GM18951 (cell line): ENCODE data around the gene CDK14.

ENCODE experiments used
- POLR2A ChIP-seq: IDR thresholded peaks from 4 replicates; pipeline ENCODE4 v1.6.1; 2011; ENCODE audit warnings: mild to moderate bottlenecking; ENCODE audit not compliant: insufficient read length, insufficient read depth; ENCODE audit errors: extremely low read depth
- in situ Hi-C: fragments of 300-500 bp; cut with MboI; formaldehyde crosslinking; loops from one replicate; pipeline ENCODE4 v1.12.0; 2022; ENCODE audit warnings: low sequenced_read_pairs, mixed read lengths, inconsistent platforms; ENCODE audit not compliant: unreplicated experiment

The CDK14 gene

GRCh38 chr7:91187061-91187460 is 590.9 kb downstream of the CDK14 start:
- TF ChIP-seq POLR2A, result no peak
- in situ Hi-C loops, result no loop called here

DNA sequence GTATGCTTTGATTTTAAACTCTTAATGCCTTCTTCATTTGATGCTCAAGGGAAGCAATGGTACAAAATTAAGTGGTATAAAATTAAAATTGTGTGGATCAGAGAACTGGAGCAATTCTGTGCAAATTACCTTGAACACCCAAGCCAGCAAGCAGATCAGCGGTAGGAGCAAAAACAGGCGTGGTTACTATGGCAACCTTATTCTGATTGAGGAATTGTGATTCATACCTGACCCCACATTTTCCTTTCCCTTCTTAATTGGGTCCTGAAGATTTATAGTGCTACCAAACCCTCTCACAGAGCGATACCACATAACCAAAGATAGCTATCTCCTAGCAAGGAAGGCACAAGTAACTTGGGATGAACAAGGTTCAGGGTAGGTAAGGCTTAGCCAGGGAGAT is 595.6 kb downstream of the CDK14 start:
- TF ChIP-seq POLR2A, result no peak
- in situ Hi-C loops, result no loop called here

DNA sequence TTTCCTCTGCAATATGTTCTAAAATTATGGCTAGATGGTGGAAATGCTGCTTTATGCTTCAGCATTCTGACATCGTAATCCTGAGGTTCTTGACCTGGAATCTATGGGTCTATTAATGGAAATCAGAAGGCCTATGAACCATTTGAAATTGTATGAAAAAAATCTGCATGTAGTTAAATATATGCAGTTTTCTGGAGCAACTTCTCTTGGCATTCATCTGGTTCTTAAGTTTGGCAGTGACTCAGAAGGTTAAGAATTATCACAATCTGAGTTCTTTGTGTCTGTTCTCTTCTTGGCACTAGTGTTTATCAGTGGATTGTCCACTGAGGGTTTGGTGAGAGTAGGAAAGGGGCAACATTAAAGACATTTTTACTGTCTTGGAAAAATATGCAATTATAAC is 597.0 kb downstream of the CDK14 start:
- in situ Hi-C loops, result no loop called here
- no peak for TF ChIP-seq POLR2A

DNA sequence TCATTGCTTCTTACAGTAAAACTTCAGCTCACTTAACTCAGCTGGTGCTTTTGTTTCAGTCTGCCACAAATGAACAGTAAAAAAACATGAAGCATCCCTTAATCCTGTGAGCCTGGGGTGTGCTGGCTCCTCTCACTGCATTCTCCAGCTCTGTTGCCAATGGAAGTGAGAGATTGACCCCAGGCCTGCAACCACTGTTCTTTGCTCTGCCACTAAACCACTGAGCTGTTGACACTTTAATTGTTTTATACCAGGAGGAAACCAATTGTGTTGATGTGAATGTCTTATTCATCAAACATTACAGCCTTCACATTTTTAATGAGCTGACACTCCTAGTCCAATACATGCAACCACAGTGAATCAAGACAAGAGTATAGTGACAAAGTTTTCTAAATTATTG is 598.7 kb downstream of the CDK14 start:
- in situ Hi-C loops, result no loop called here
- TF ChIP-seq POLR2A, result no peak

- in situ Hi-C loops, result no loop called here
- TF ChIP-seq POLR2A, result no peak
Observed at GRCh38 chr7:91196058-91196457, 599.9 kb downstream of the CDK14 start.

- in situ Hi-C loops, result no loop called here
- TF ChIP-seq POLR2A, result no peak
Observed at GRCh38 chr7:91198371-91198770, 602.2 kb downstream of the CDK14 start.

DNA sequence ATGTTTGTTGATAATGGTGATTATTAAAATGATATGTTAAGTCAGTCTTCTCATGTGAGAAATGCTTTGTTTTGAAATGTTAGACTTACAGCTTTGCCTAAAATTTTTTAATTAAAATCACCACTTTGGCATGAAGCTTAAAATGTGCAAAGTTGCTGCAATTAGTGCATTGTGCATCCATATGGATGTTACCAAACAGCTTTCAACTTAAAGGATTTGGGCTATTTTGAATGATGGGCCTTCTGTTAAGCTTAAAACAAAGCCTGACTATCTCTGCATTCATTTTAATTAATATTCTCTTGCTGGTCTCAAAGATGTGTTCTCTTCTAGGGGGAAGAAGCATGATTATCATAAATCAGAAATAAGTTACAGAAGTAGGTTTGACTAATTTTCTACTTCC is 603.5 kb downstream of the CDK14 start:
- TF ChIP-seq POLR2A, result no peak
- in situ Hi-C loops, result no loop called here

DNA sequence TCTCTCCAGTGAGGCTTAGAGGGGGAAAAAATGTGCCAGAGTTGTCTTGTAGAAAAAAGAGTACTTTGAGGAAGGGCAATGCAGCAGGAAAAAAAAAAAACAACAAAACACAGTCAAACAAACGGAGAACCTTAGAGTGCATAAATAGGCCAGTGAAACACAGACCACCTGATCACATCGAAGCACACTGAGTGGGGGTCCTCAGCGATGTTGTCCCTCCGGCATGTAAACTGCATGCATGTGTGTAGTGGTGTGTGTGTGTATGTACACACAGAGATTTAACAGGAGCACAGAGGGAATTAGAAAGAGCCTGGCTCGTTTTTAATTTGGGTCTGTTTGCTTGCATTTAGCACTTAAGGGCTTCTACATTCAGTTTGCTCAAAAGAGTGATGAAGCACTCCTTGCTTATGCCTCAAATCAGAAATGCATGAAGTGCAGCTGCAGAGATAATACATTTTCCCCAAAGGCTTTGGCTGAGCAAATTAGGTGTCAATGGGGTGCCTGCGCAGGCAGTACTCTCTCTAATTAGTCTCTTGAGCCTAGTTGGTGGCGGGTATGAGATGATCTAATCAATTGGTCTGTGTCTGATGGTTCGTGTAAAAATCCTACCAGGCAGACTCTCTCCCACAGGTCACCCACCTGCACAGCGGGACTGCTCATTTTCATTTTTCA is 605.5 kb downstream of the CDK14 start:
- in situ Hi-C loops, result no loop called here
- TF ChIP-seq POLR2A, result no peak

GRCh38 chr7:91206361-91206960 is 610.3 kb downstream of the CDK14 start:
- in situ Hi-C loops, result no loop called here
- TF ChIP-seq POLR2A, result no peak

DNA sequence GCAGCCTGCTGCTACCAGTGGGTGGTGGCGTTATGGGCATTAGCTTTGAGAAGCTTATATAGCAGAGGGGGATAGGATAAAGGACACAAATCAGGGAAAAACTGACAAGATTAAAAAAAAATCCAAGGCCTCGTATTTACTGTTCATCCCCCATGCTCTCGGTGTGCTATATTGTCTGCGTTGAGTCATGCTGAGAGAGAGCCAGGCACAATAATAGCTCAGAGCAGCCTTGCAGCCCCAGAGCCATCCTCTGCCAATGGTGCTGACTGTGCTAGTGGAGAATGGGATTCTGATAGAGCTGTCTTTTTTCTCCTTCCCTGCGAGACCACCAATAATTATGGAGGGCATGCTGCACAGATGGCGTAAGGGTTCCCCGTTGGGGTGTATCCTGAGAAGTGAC is 616.5 kb downstream of the CDK14 start:
- in situ Hi-C loops, result no loop called here
- TF ChIP-seq POLR2A, result no peak

GRCh38 chr7:91226411-91226810 is 630.3 kb downstream of the CDK14 start:
- no peak for TF ChIP-seq POLR2A
- in situ Hi-C loops, result no loop called here

DNA sequence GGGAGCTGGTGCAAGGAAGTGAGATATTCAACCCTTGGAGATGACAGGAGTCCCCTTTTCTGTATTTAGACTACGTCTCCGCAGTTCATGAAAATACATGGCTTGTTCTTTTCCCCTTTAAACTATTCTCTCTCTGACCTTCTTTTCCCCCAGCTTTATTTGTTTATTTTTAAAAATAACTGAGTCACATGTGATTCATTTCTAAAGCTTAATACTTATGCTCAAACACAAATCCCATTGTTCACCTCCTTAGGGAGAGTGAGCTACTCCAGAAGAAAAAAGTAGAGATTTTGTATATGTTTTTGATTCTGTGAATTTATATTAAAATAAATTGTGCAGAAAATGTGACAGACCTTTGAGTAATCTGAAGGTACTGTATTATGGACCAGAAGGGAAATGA is 632.2 kb downstream of the CDK14 start:
- in situ Hi-C loops, result no loop called here
- TF ChIP-seq POLR2A, result no peak

DNA sequence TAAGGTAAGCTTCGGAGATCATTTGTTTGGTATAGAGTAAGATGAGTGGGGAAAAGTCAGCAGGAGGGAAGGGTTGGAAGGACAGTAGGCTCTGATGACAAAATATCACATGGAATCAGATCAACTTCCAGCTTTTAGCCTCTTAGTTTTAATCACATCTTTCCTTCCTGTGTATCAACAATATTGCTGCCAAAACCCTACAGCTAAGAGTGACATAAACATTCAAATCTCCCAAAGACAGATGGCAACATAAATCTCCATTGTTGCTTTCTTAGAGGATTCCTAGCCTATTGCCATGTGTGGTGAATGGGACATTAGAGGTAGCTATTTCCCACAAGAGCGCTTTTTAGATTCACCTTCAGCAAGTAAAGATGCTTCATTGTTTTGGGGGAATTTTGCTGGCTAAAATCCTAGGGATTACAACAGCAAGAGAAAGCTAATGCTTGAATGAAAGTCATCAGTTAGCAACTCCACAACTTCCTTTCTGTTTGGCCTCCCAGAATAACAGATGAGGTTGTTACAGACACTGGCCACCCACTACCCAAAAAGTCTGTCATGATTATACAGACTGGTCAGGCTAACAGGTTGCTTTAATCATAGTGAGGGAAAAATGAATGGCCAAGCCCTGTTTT is 632.9 kb downstream of the CDK14 start:
- in situ Hi-C loops, result no loop called here
- no peak for TF ChIP-seq POLR2A

DNA sequence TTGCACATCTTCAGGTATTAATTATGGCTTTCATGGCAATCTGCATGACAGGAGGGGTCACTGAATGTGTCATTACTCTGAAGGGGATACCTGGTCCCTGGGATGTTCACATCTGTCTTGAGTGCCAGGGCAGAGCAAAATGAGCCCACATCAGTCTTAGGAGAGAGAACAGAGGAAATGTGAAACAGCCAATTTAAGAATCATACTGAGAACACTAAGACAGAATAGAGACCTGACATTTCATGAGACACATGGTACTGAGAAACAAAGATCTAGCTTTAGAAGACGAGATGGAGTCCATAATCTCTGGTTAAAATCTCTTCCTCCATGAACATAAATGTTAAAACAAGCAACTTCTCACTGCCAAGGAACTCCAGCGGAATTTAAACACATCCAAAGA is 634.0 kb downstream of the CDK14 start:
- no peak for TF ChIP-seq POLR2A
- in situ Hi-C loops, result no loop called here

- in situ Hi-C loops, result no loop called here
- TF ChIP-seq POLR2A, result no peak
Observed at GRCh38 chr7:91230503-91230902, 634.4 kb downstream of the CDK14 start.

DNA sequence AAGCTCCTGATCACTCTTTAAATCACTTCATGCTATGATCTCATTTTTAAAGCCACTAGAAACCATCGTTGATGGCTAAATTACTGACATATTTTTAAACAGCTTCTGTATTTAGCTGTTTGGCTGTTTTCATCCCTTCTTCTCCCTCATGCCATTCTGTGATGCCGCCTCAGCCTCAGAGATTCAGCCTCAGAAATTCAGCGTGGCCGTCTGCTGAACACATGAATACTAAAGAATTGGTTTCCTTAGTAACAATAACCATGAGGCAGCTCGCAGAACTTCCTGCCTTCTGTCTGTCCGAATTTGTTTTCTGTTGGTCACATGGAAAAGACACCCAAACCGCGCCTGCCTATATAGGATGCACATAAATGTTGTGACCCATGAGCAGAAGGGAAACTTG is 637.1 kb downstream of the CDK14 start:
- in situ Hi-C loops, result no loop called here
- TF ChIP-seq POLR2A, result no peak
